Activated CD4-positive, alpha-beta T cell treated with anti-CD3 and anti-CD28 coated beads for 36 hours (primary cell): ENCODE data around the gene ANGPTL8. TPM values are rescaled to one million over a fixed set of nuclear protein-coding genes. Genes with fewer than 3 reads are reported as not detected.
A peak's percentile ranks its signal among the peaks of the same experiment; 100 is the strongest.

Experiments used
- ATAC-seq: fragments of 200-7000 bp; cut with Tn5 transposase; one replicate; pipeline ENCODE4 v1.10.0; 2021; ENCODE audit warnings: mild to moderate bottlenecking, moderate library complexity
- CTCF ChIA-PET: fragments of 350-600 bp; sonication (Branson Sonifier 250); formaldehyde crosslinking; loops from one replicate; lab custom pipeline; 2021; ENCODE audit warnings: antibody characterized with exemption; lab: Charles Lee
- POLR2A ChIA-PET: fragments of 350-600 bp; sonication (Branson Sonifier 250); formaldehyde crosslinking; loops from one replicate; lab custom pipeline; 2021; ENCODE audit warnings: antibody characterized with exemption, inconsistent platforms; lab: Charles Lee
- DNase-seq: peaks from one replicate; pipeline ENCODE4 v3.0.0-alpha.2; 2020
- H3K27ac Mint-ChIP-seq: one replicate; pipeline ENCODE4 v1.8.0; 2021; ENCODE audit warnings: mixed read lengths
- H3K27me3 Mint-ChIP-seq: one replicate; pipeline ENCODE4 v1.8.0; 2021; ENCODE audit warnings: mixed read lengths
- H3K36me3 Mint-ChIP-seq: one replicate; pipeline ENCODE4 v1.8.0; 2021; ENCODE audit warnings: low read depth, mixed read lengths
- H3K4me1 Mint-ChIP-seq: one replicate; pipeline ENCODE4 v1.8.0; 2021; ENCODE audit warnings: mixed read lengths
- H3K4me3 Mint-ChIP-seq: one replicate; pipeline ENCODE4 v1.8.0; 2021; ENCODE audit warnings: mild to moderate bottlenecking, moderate library complexity, mixed read lengths
- H3K9me3 Mint-ChIP-seq: one replicate; pipeline ENCODE4 v1.8.0; 2021; ENCODE audit warnings: low read depth, mixed read lengths
- intact Hi-C, 2 experiments: fragments of 100-400 bp; cut with DNase I in 1 of 2; cut with micrococcal nuclease in 1 of 2; formaldehyde crosslinking; loops; one replicate each; pipeline versions ENCODE4 v1.14.2 to v1.15.1; 2022 to 2024; cut with DNase I, micrococcal nuclease
- total RNA-seq, 2 experiments: library from RNA; stranded (reverse); gene quantifications; one replicate each; pipeline ENCODE4 v1.2.3, GENCODE V29; 2021

ANGPTL8 gene
- total RNA-seq, 2 experiments from 2014 or later, result not detected

- no peaks in the 10 kb centered on the region for H3K9me3 Mint-ChIP-seq
- H3K36me3 Mint-ChIP-seq, result no peaks in the 10 kb centered on the region
- peak within 1 kb of the TSS; percentile 53 for H3K4me3 Mint-ChIP-seq
- intact Hi-C loops, result loop anchor here in 1 of 2 experiments (1.0 to 5.0 kb wide), 9 partner anchors 42 to 363 kb away; partner anchors contain the start of genes CARM1, PLPPR2, RAB3D and SPC24
- ChIA-PET POLR2A (interaction anchor here (0.6 kb wide), 1 partner anchor 362 kb away, joined by 3 read pairs; no protein-coding TSS in a partner anchor), CTCF (interaction anchor here (0.7 to 1.0 kb wide), 2 partner anchors 46 to 186 kb away, joined by 3 read pairs; no protein-coding TSS in a partner anchor)
- no peak within 1 kb of the TSS for H3K27ac Mint-ChIP-seq
- peaks cover 11% of the 10 kb centered on the region for H3K27me3 Mint-ChIP-seq
- peak; percentile 88 for DNase-seq
- ATAC-seq, result peak; percentile 92
- H3K4me1 Mint-ChIP-seq, result peaks cover 7% of the 10 kb centered on the region
Measured at GRCh38 chr19:11197291-11198174, 41.9 kb upstream of the ANGPTL8 start, which contains the start of gene KANK2. TSS of gene KANK2 (minus strand) at chr19:11197545. CDS start at chr19:11194511, 3,034 bp downstream.

DNA sequence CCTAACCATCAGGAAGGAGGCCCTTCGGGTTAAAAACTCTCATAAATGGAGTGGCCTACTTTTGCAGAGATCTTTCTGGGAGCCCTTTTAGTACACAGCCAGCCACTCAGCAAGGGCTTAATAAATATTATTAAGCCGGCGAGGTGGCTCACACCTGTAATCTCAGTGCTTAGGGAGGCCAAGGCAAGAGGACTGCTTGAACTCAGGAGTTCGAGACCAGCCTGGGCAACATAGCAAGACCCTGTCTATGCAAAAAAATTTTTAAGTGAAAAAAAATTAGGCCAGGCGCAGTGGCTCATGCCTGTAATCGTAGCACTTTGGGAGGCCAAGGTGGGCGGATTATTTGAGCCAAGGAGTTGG lies 41.3 kb upstream of the ANGPTL8 start:
- no peak overlapping the region for H3K27ac Mint-ChIP-seq
- peaks cover 14% of the 10 kb centered on the region for H3K27me3 Mint-ChIP-seq
- H3K36me3 Mint-ChIP-seq, result no peaks in the 10 kb centered on the region
- peak overlapping the region; percentile 53 for H3K4me3 Mint-ChIP-seq
- intact Hi-C loops, result loop anchor here in 1 of 2 experiments (5.0 kb wide), 2 partner anchors 139 to 326 kb away; partner anchors contain the start of genes CARM1 and RAB3D
- DNase-seq (no peak), ATAC-seq (no peak)
- H3K4me1 Mint-ChIP-seq, result peaks cover 7% of the 10 kb centered on the region
- H3K9me3 Mint-ChIP-seq, result no peaks in the 10 kb centered on the region
- CTCF ChIA-PET, result interaction anchor here (0.7 to 1.0 kb wide), 2 partner anchors 45 to 185 kb away, joined by 3 read pairs; no protein-coding TSS in a partner anchor
- POLR2A ChIA-PET, result interaction anchor here (0.6 kb wide), 1 partner anchor 363 kb away, joined by 3 read pairs; no protein-coding TSS in a partner anchor

GRCh38 chr19:11198769-11199424 lies 40.5 kb upstream of the ANGPTL8 start:
- CTCF ChIA-PET, result no interaction called here
- no peak for ATAC-seq
- H3K4me3 Mint-ChIP-seq, result no peak overlapping the region
- H3K9me3 Mint-ChIP-seq, result no peaks in the 10 kb centered on the region
- POLR2A ChIA-PET, result no interaction called here
- intact Hi-C loops, result loop anchor here in 1 of 2 experiments (5.0 kb wide), 2 partner anchors 138 to 327 kb away; partner anchors contain the start of genes CARM1 and RAB3D
- no peak overlapping the region for H3K27ac Mint-ChIP-seq
- H3K4me1 Mint-ChIP-seq, result peaks cover 7% of the 10 kb centered on the region
- H3K36me3 Mint-ChIP-seq, result no peaks in the 10 kb centered on the region
- H3K27me3 Mint-ChIP-seq, result peaks cover 14% of the 10 kb centered on the region
- no peak for DNase-seq

DNA sequence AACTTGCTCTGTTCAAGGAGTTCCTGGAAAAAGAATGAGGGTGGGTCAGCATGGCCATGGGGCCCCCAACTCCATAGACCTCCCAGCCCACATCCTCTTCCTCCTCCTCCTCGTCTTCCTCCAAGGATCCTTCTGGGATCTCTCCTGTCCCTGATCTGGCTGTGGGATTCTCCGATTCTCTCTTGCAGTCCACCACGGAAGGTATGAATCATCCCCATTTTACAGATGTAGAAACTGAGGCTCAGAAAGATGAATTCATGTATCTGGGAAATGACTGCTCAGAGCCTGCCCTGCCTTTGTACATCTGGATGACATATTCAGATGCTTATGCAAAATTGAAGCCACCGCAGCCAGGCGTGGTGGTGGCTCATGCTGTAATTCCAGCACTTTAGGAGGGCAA lies 39.9 kb upstream of the ANGPTL8 start:
- intact Hi-C loops, result loop anchor here in 1 of 2 experiments (5.0 kb wide), 2 partner anchors 138 to 327 kb away; partner anchors contain the start of genes CARM1 and RAB3D
- Mint-ChIP-seq H3K9me3 (no peaks in the 10 kb centered on the region), H3K4me1 (peaks cover 7% of the 10 kb centered on the region), H3K36me3 (no peaks in the 10 kb centered on the region), H3K27ac (no peak overlapping the region), H3K4me3 (no peak overlapping the region), H3K27me3 (peaks cover 14% of the 10 kb centered on the region)
- DNase-seq (no peak), ATAC-seq (no peak)
- ChIA-PET POLR2A (no interaction called here), CTCF (no interaction called here)

- no peak overlapping the region for H3K4me3 Mint-ChIP-seq
- DNase-seq, result no peak
- no peaks in the 10 kb centered on the region for H3K36me3 Mint-ChIP-seq
- ChIA-PET CTCF (no interaction called here), POLR2A (no interaction called here)
- intact Hi-C loops, result loop anchor here in 1 of 2 experiments (5.0 kb wide), 2 partner anchors 33 to 163 kb away; no protein-coding TSS in a partner anchor
- peaks cover 14% of the 10 kb centered on the region for H3K27me3 Mint-ChIP-seq
- H3K4me1 Mint-ChIP-seq, result peaks cover 7% of the 10 kb centered on the region
- no peak for ATAC-seq
- H3K27ac Mint-ChIP-seq, result no peak overlapping the region
- no peaks in the 10 kb centered on the region for H3K9me3 Mint-ChIP-seq
Measured at GRCh38 chr19:11200015-11200574, 39.3 kb upstream of the ANGPTL8 start.

DNA sequence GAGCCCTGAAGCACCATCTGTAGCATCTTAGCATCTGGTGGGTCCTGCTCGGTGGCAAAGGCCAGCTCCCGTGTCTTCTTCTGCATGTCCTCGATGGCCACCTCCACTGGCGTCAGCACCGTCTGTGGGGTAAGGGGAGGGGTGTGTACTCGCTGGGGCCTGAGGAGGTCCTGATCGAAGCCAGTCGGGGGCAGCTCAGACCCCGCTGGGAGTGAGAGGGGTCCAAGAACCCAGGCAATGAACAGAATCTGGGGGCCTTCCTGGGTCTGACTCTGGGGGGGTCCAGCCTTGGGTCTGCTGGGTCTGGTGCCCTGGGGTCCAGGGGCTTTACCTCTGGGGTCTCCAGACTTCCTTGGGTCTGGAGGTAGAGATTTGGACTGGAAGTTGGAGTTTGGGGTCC lies 38.5 kb upstream of the ANGPTL8 start:
- DNase-seq (no peak), ATAC-seq (no peak)
- ChIA-PET CTCF (no interaction called here), POLR2A (no interaction called here)
- Mint-ChIP-seq H3K36me3 (no peaks in the 10 kb centered on the region), H3K27ac (no peak overlapping the region), H3K4me3 (no peak overlapping the region), H3K27me3 (peaks cover 10% of the 10 kb centered on the region), H3K4me1 (peaks cover 4% of the 10 kb centered on the region), H3K9me3 (no peaks in the 10 kb centered on the region)
- intact Hi-C loops, result loop anchor here in 1 of 2 experiments (5.0 kb wide), 2 partner anchors 34 to 164 kb away; no protein-coding TSS in a partner anchor

GRCh38 chr19:11201791-11202190 lies 37.6 kb upstream of the ANGPTL8 start:
- DNase-seq, result no peak
- Mint-ChIP-seq H3K36me3 (no peaks in the 10 kb centered on the region), H3K4me3 (no peak overlapping the region), H3K27ac (no peak overlapping the region), H3K4me1 (peaks cover 2% of the 10 kb centered on the region), H3K9me3 (no peaks in the 10 kb centered on the region), H3K27me3 (peaks cover 3% of the 10 kb centered on the region)
- CTCF ChIA-PET, result no interaction called here
- POLR2A ChIA-PET, result no interaction called here
- ATAC-seq, result no peak
- intact Hi-C loops, result loop anchor here in 1 of 2 experiments (5.0 kb wide), 2 partner anchors 34 to 164 kb away; no protein-coding TSS in a partner anchor

DNA sequence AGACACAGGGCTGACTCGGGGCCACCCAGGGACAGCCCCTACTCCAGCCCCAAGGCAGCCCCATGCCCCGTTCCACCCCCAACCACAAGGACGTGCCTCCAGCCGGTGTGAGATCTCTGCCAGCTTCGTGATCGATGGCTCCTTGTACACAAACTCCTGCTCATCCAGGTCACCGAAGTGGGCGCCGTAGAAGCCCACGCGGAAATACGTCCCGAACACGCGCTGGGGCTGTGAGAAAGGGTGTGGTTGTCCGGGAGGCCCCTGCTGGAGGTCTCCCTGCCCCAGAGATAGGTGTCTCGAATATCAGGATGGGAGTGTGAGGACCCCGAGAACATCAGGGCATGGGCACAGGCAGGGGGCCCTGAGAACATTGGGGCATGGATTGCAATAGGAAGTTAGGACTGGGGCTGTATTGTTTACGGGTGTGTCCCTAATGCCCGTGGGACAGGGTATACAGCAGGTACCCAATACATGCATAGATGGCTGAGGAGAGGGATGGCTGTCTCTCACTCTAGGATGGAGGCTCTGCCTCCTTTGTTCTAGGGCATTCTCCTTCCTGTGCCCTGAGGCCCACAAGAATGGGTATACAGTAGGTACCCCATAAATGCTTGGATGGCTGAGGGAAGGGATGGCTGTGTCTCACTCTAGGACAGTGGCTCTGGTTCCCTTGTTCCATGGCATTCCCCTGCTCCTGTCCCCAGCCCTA lies 36.8 kb upstream of the ANGPTL8 start:
- CTCF ChIA-PET, result no interaction called here
- H3K4me1 Mint-ChIP-seq, result peaks cover 2% of the 10 kb centered on the region

GRCh38 chr19:11203194-11204075 lies 36.0 kb upstream of the ANGPTL8 start:
- CTCF ChIA-PET, result interaction anchor here (0.6 to 1.1 kb wide), 2 partner anchors 57 to 240 kb away, joined by 3 to 4 read pairs; no protein-coding TSS in a partner anchor
- ATAC-seq, result peak; percentile 44

More for the DNA sequence above, 36.8 kb upstream of the ANGPTL8 start:
- intact Hi-C loops, result loop anchor here (1.0 to 5.0 kb wide), 3 partner anchors 35 to 166 kb away; no protein-coding TSS in a partner anchor
- Mint-ChIP-seq H3K36me3 (no peaks in the 10 kb centered on the region), H3K27me3 (peaks cover 3% of the 10 kb centered on the region), H3K9me3 (no peaks in the 10 kb centered on the region), H3K27ac (no peak overlapping the region), H3K4me3 (no peak overlapping the region)
- ATAC-seq (no peak), DNase-seq (no peak)
- POLR2A ChIA-PET, result no interaction called here

More at GRCh38 chr19:11203194-11204075, 36.0 kb upstream of the ANGPTL8 start:
- POLR2A ChIA-PET, result no interaction called here
- H3K36me3 Mint-ChIP-seq, result no peaks in the 10 kb centered on the region
- no peaks in the 10 kb centered on the region for H3K9me3 Mint-ChIP-seq
- peak; percentile 57 for DNase-seq
- no peak overlapping the region for H3K4me3 Mint-ChIP-seq
- peaks cover 3% of the 10 kb centered on the region for H3K27me3 Mint-ChIP-seq
- H3K4me1 Mint-ChIP-seq, result no peaks in the 10 kb centered on the region
- no peak overlapping the region for H3K27ac Mint-ChIP-seq
- intact Hi-C loops, result loop anchor here (1.0 to 5.0 kb wide), 5 partner anchors 36 to 261 kb away; no protein-coding TSS in a partner anchor
